ENCODE data around the gene MAGEA11.
"Not testable (repeated sequence)": the region's sequence is repeated elsewhere in the genome, so short reads cannot be mapped to it uniquely, and the experiment has no call there.

Gene MAGEA11

GRCh38 chrX:149716632-149717031 is 4.8 kb downstream of the MAGEA11 start:
- DNase-seq (ENCODE audit: low read depth), result no peak
- H3K4me3 ChIP-seq (ENCODE audit: low read depth, low read length), result no peak overlapping the region
- TF ChIP-seq CTCF (IDR thresholded peaks at IDR 0.05; ENCODE audit: low read depth, low read length), result no peak
- TF ChIP-seq MYC (IDR thresholded peaks at IDR 0.05; ENCODE audit: low read depth, low read length), result no peak
- TF ChIP-seq POLR2A (IDR thresholded peaks at IDR 0.05; ENCODE audit: extremely low read depth, insufficient read length), result no peak
- no peak for TF ChIP-seq MAX (IDR thresholded peaks at IDR 0.05; ENCODE audit: low read depth, low read length)

GRCh38 chrX:149717803-149718202 is 5.9 kb downstream of the MAGEA11 start:
- TF ChIP-seq MAX (IDR thresholded peaks at IDR 0.05; ENCODE audit: low read depth, low read length) (no peak), POLR2A (IDR thresholded peaks at IDR 0.05; ENCODE audit: extremely low read depth, insufficient read length) (no peak), CTCF (IDR thresholded peaks at IDR 0.05; ENCODE audit: low read depth, low read length) (no peak), MYC (IDR thresholded peaks at IDR 0.05; ENCODE audit: low read depth, low read length) (no peak)
- no peak for DNase-seq (ENCODE audit: low read depth)
- no peak overlapping the region for H3K4me3 ChIP-seq (ENCODE audit: low read depth, low read length)

- DNase-seq (ENCODE audit: low read depth), result no peak
- TF ChIP-seq MAX (IDR thresholded peaks at IDR 0.05; ENCODE audit: low read depth, low read length), result no peak
- TF ChIP-seq POLR2A (IDR thresholded peaks at IDR 0.05; ENCODE audit: extremely low read depth, insufficient read length), result no peak
- no peak for TF ChIP-seq CTCF (IDR thresholded peaks at IDR 0.05; ENCODE audit: low read depth, low read length)
- TF ChIP-seq MYC (IDR thresholded peaks at IDR 0.05; ENCODE audit: low read depth, low read length), result no peak
- H3K4me3 ChIP-seq (ENCODE audit: low read depth, low read length), result no peak overlapping the region
Observed at GRCh38 chrX:149718757-149719156, 6.9 kb downstream of the MAGEA11 start.

- no peak for DNase-seq (ENCODE audit: low read depth)
- H3K4me3 ChIP-seq (ENCODE audit: low read depth, low read length), result no peak overlapping the region
- TF ChIP-seq POLR2A (IDR thresholded peaks at IDR 0.05; ENCODE audit: extremely low read depth, insufficient read length), result no peak
- TF ChIP-seq CTCF (IDR thresholded peaks at IDR 0.05; ENCODE audit: low read depth, low read length), result no peak
- TF ChIP-seq MAX (IDR thresholded peaks at IDR 0.05; ENCODE audit: low read depth, low read length), result no peak
- TF ChIP-seq MYC (IDR thresholded peaks at IDR 0.05; ENCODE audit: low read depth, low read length), result no peak
Observed at GRCh38 chrX:149720021-149720689, 8.3 kb downstream of the MAGEA11 start.

- H3K4me3 ChIP-seq (ENCODE audit: low read depth, low read length); DNase-seq (ENCODE audit: low read depth): not testable (repeated sequence)
Observed at GRCh38 chrX:149721241-149721640, 9.4 kb downstream of the MAGEA11 start.

GRCh38 chrX:149721778-149722177 is 9.9 kb downstream of the MAGEA11 start:
- no peak overlapping the region for H3K4me3 ChIP-seq (ENCODE audit: low read depth, low read length)
- no peak for DNase-seq (ENCODE audit: low read depth)
- TF ChIP-seq POLR2A (IDR thresholded peaks at IDR 0.05; ENCODE audit: extremely low read depth, insufficient read length) (no peak), MAX (IDR thresholded peaks at IDR 0.05; ENCODE audit: low read depth, low read length) (no peak), MYC (IDR thresholded peaks at IDR 0.05; ENCODE audit: low read depth, low read length) (no peak), CTCF (IDR thresholded peaks at IDR 0.05; ENCODE audit: low read depth, low read length) (no peak)

- not testable (repeated sequence) for DNase-seq (ENCODE audit: low read depth)
Observed at GRCh38 chrX:149723583-149724118, 11.8 kb downstream of the MAGEA11 start.

GRCh38 chrX:149727308-149727707 is 15.4 kb downstream of the MAGEA11 start:
- not testable (repeated sequence) for DNase-seq (ENCODE audit: low read depth); H3K4me3 ChIP-seq (ENCODE audit: low read depth, low read length)

More at GRCh38 chrX:149723583-149724118, 11.8 kb downstream of the MAGEA11 start:
- not testable (repeated sequence) for H3K4me3 ChIP-seq (ENCODE audit: low read depth, low read length)

- not testable (repeated sequence) for H3K4me3 ChIP-seq (ENCODE audit: low read depth, low read length); DNase-seq (ENCODE audit: low read depth)
Observed at GRCh38 chrX:149742269-149742668, 30.4 kb downstream of the MAGEA11 start.
